ENCODE data around the gene SOCS4. TPM values are rescaled to one million over a fixed set of nuclear protein-coding genes. Genes with fewer than 3 reads are reported as not detected.
"Not testable (repeated sequence)": the region's sequence is repeated elsewhere in the genome, so short reads cannot be mapped to it uniquely, and the experiment has no call there.

Gene SOCS4
- total and polyA plus RNA-seq, 4 experiments from 2014 or later, result 3.3 to 24.5 (median 11.5) TPM

DNA sequence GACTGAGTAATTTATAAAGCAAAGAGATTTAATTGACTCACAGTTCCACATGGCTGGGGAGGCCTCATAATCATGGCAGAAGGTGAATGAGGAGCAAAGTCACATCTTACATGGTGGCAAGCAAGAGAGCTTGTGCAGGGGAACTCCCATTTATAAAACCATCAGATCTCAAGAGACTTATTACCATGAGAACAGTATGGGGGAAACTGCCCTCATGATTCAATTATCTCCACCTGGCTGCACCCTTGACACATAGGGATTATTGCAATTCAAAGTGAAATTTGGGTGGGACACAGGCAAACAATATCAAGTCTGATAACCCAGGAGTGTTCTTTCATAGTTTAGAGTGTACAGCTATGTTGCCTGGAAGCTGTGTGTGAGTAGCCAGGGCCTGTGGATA lies 11.0 kb downstream of the SOCS4 start:
- CTCF ChIA-PET (ENCODE audit: partially characterized antibody), result interaction anchor here (2.1 kb wide), 1 partner anchor 13 kb away, joined by 10 read pairs; the partner anchor contains the start of gene MAPK1IP1L
- H3K9me3 ChIP-seq (ENCODE audit: control insufficient read depth in 1 of 2, low read length in 2 of 2); H3K27ac ChIP-seq (ENCODE audit: low read depth, low read length); DNase-seq; H3K9me3 Mint-ChIP-seq; H3K4me1 Mint-ChIP-seq; H3K4me3 ChIP-seq (ENCODE audit: low read length in 2 of 2); H3K27me3 Mint-ChIP-seq; intact Hi-C loops (cut with micrococcal nuclease); H3K36me3 ChIP-seq (ENCODE audit: insufficient read depth, low read length); H3K4me3 Mint-ChIP-seq; H3K4me1 ChIP-seq (ENCODE audit: insufficient read depth, low read length); H3K27me3 ChIP-seq (ENCODE audit: insufficient read depth, low read length): not testable (repeated sequence)
- POLR2A ChIA-PET (ENCODE audit: partially characterized antibody), result interaction anchor here (2.6 kb wide), 1 partner anchor 13 kb away, joined by 9 read pairs; the partner anchor contains the start of gene MAPK1IP1L
- H3K27ac Mint-ChIP-seq, result peak overlapping the region in 2 of 7 donors; percentile 4 to 46
- peaks cover 31 to 43% of the 10 kb centered on the region in 2 donors for H3K36me3 Mint-ChIP-seq

GRCh38 chr14:55038708-55039107 lies 11.7 kb downstream of the SOCS4 start:
- intact Hi-C loops (cut with micrococcal nuclease), result no loop called here
- no peak overlapping the region for H3K4me3 ChIP-seq (ENCODE audit: low read length in 2 of 2)
- H3K27ac Mint-ChIP-seq, result peak overlapping the region in 2 of 7 donors; percentile 28 to 62
- peaks cover 38 to 46% of the 10 kb centered on the region in 2 donors for H3K36me3 Mint-ChIP-seq
- H3K27me3 ChIP-seq (ENCODE audit: insufficient read depth, low read length), result no peaks in the 10 kb centered on the region
- H3K36me3 ChIP-seq (ENCODE audit: insufficient read depth, low read length), result peaks cover 7% of the 10 kb centered on the region
- no peaks in the 10 kb centered on the region for H3K9me3 ChIP-seq (ENCODE audit: control insufficient read depth in 1 of 2, low read length in 2 of 2)
- H3K4me1 Mint-ChIP-seq, result peaks cover 0 to 4% (median under 1%) of the 10 kb centered on the region in 4 donors
- H3K4me3 Mint-ChIP-seq, result no peak overlapping the region
- no peak overlapping the region for H3K27ac ChIP-seq (ENCODE audit: low read depth, low read length)
- no peak for DNase-seq
- POLR2A ChIA-PET (ENCODE audit: partially characterized antibody), result interaction anchor here (2.6 kb wide), 1 partner anchor 13 kb away, joined by 9 read pairs; the partner anchor contains the start of gene MAPK1IP1L
- peaks cover 0 to 3% (median 0%) of the 10 kb centered on the region in 8 donors for H3K9me3 Mint-ChIP-seq
- H3K4me1 ChIP-seq (ENCODE audit: insufficient read depth, low read length), result no peaks in the 10 kb centered on the region
- CTCF ChIA-PET (ENCODE audit: partially characterized antibody), result interaction anchor here (2.1 kb wide), 1 partner anchor 12 kb away, joined by 10 read pairs; the partner anchor contains the start of gene MAPK1IP1L
- no peaks in the 10 kb centered on the region for H3K27me3 Mint-ChIP-seq

GRCh38 chr14:55043528-55043927 lies 16.5 kb downstream of the SOCS4 start:
- no peak overlapping the region for H3K27ac Mint-ChIP-seq

GRCh38 chr14:55045087-55045486 lies 18.1 kb downstream of the SOCS4 start:
- ChIA-PET CTCF (ENCODE audit: partially characterized antibody) (interaction anchor here (0.7 to 1.3 kb wide), 3 partner anchors 18 to 116 kb away, joined by 3 to 4 read pairs (median 3); partner anchors contain the start of genes SOCS4 and WDHD1), POLR2A (ENCODE audit: partially characterized antibody) (interaction anchor here (0.6 to 1.8 kb wide), 4 partner anchors 8 to 254 kb away, joined by 3 to 5 read pairs (median 4); no protein-coding TSS in a partner anchor)
- no peaks in the 10 kb centered on the region for H3K9me3 ChIP-seq (ENCODE audit: control insufficient read depth in 1 of 2, low read length in 2 of 2)
- Mint-ChIP-seq H3K36me3 (peaks cover 15 to 19% of the 10 kb centered on the region in 2 donors), H3K4me1 (peaks cover 0 to 2% (median 0%) of the 10 kb centered on the region in 4 donors), H3K27me3 (no peaks in the 10 kb centered on the region), H3K4me3 (no peak overlapping the region), H3K27ac (no peak overlapping the region), H3K9me3 (no peaks in the 10 kb centered on the region)
- H3K27ac ChIP-seq (ENCODE audit: low read depth, low read length), result no peak overlapping the region
- no peak overlapping the region for H3K4me3 ChIP-seq (ENCODE audit: low read length in 2 of 2)
- intact Hi-C loops (cut with micrococcal nuclease), result no loop called here
- no peaks in the 10 kb centered on the region for H3K27me3 ChIP-seq (ENCODE audit: insufficient read depth, low read length)
- H3K4me1 ChIP-seq (ENCODE audit: insufficient read depth, low read length), result no peaks in the 10 kb centered on the region
- peaks cover 8% of the 10 kb centered on the region for H3K36me3 ChIP-seq (ENCODE audit: insufficient read depth, low read length)
- DNase-seq, result no peak

More at GRCh38 chr14:55043528-55043927, 16.5 kb downstream of the SOCS4 start:
- Mint-ChIP-seq H3K4me1 (peaks cover 0 to 3% (median under 1%) of the 10 kb centered on the region in 4 donors), H3K36me3 (peaks cover 23 to 29% of the 10 kb centered on the region in 2 donors), H3K27me3 (no peaks in the 10 kb centered on the region), H3K9me3 (no peaks in the 10 kb centered on the region), H3K4me3 (no peak overlapping the region)
- DNase-seq, result no peak
- no peaks in the 10 kb centered on the region for H3K27me3 ChIP-seq (ENCODE audit: insufficient read depth, low read length)
- no peak overlapping the region for H3K4me3 ChIP-seq (ENCODE audit: low read length in 2 of 2)
- H3K36me3 ChIP-seq (ENCODE audit: insufficient read depth, low read length), result peaks cover 8% of the 10 kb centered on the region
- intact Hi-C loops (cut with micrococcal nuclease), result no loop called here
- no peak overlapping the region for H3K27ac ChIP-seq (ENCODE audit: low read depth, low read length)
- POLR2A ChIA-PET (ENCODE audit: partially characterized antibody), result interaction anchor here (1.8 kb wide), 1 partner anchor 9 kb away, joined by 4 read pairs; no protein-coding TSS in a partner anchor
- CTCF ChIA-PET (ENCODE audit: partially characterized antibody), result interaction anchor here (3.0 kb wide), 1 partner anchor 8 kb away, joined by 26 read pairs; the partner anchor contains the start of gene MAPK1IP1L
- no peaks in the 10 kb centered on the region for H3K4me1 ChIP-seq (ENCODE audit: insufficient read depth, low read length)
- H3K9me3 ChIP-seq (ENCODE audit: control insufficient read depth in 1 of 2, low read length in 2 of 2), result no peaks in the 10 kb centered on the region

GRCh38 chr14:55047301-55048053 lies 20.4 kb downstream of the SOCS4 start:
- no peak for DNase-seq
- no peak overlapping the region for H3K27ac ChIP-seq (ENCODE audit: low read depth, low read length)
- Mint-ChIP-seq H3K4me3 (no peak overlapping the region), H3K9me3 (no peaks in the 10 kb centered on the region), H3K27ac (no peak overlapping the region), H3K4me1 (peaks cover 5 to 17% (median 10%) of the 10 kb centered on the region in 4 donors), H3K36me3 (peaks cover 15 to 19% of the 10 kb centered on the region in 2 donors), H3K27me3 (no peaks in the 10 kb centered on the region)
- intact Hi-C loops (cut with micrococcal nuclease), result no loop called here
- H3K4me3 ChIP-seq (ENCODE audit: low read length in 2 of 2), result no peak overlapping the region
- H3K4me1 ChIP-seq (ENCODE audit: insufficient read depth, low read length), result peaks cover 10% of the 10 kb centered on the region
- H3K36me3 ChIP-seq (ENCODE audit: insufficient read depth, low read length), result peaks cover 8% of the 10 kb centered on the region
- POLR2A ChIA-PET (ENCODE audit: partially characterized antibody), result interaction anchor here (0.6 kb wide), 1 partner anchor 15 kb away, joined by 4 read pairs; no protein-coding TSS in a partner anchor
- H3K9me3 ChIP-seq (ENCODE audit: control insufficient read depth in 1 of 2, low read length in 2 of 2), result no peaks in the 10 kb centered on the region
- H3K27me3 ChIP-seq (ENCODE audit: insufficient read depth, low read length), result no peaks in the 10 kb centered on the region
- CTCF ChIA-PET (ENCODE audit: partially characterized antibody), result interaction anchor here (1.1 kb wide), 1 partner anchor 29 kb away, joined by 3 read pairs; no protein-coding TSS in a partner anchor

GRCh38 chr14:55048900-55049436 lies 21.9 kb downstream of the SOCS4 start:
- H3K4me1 Mint-ChIP-seq, result peaks cover 17 to 31% (median 24%) of the 10 kb centered on the region in 4 donors
- H3K4me3 Mint-ChIP-seq, result no peak overlapping the region
- Histone ChIP-seq H3K9me3 (ENCODE audit: control insufficient read depth in 1 of 2, low read length in 2 of 2) (no peaks in the 10 kb centered on the region), H3K4me3 (ENCODE audit: low read length in 2 of 2) (no peak overlapping the region), H3K27ac (ENCODE audit: low read depth, low read length) (no peak overlapping the region), H3K27me3 (ENCODE audit: insufficient read depth, low read length) (no peaks in the 10 kb centered on the region), H3K4me1 (ENCODE audit: insufficient read depth, low read length) (peaks cover 24% of the 10 kb centered on the region), H3K36me3 (ENCODE audit: insufficient read depth, low read length) (no peaks in the 10 kb centered on the region)
- no peaks in the 10 kb centered on the region for H3K9me3 Mint-ChIP-seq
- CTCF ChIA-PET (ENCODE audit: partially characterized antibody), result no interaction called here
- H3K27me3 Mint-ChIP-seq, result no peaks in the 10 kb centered on the region
- intact Hi-C loops (cut with micrococcal nuclease), result no loop called here
- H3K27ac Mint-ChIP-seq, result peak overlapping the region in 1 of 7 donors; percentile 29
- no peak for DNase-seq
- POLR2A ChIA-PET (ENCODE audit: partially characterized antibody), result no interaction called here
- H3K36me3 Mint-ChIP-seq, result peaks cover 7 to 18% of the 10 kb centered on the region in 2 donors

GRCh38 chr14:55051165-55051422 lies 24.1 kb downstream of the SOCS4 start:
- no peaks in the 10 kb centered on the region for H3K27me3 ChIP-seq (ENCODE audit: insufficient read depth, low read length)
- POLR2A ChIA-PET (ENCODE audit: partially characterized antibody), result interaction anchor here (0.6 to 3.4 kb wide), 22 partner anchors 9 to 1529 kb away, joined by 3 to 62 read pairs (median 6); partner anchors contain the start of genes DLGAP5, GCH1, PELI2 and SOCS4

More at GRCh38 chr14:55051165-55051422, 24.1 kb downstream of the SOCS4 start:
- CTCF ChIA-PET (ENCODE audit: partially characterized antibody), result interaction anchor here (0.7 to 3.6 kb wide), 31 partner anchors 9 to 383 kb away, joined by 3 to 30 read pairs (median 6); partner anchors contain the start of genes DLGAP5, GCH1, SOCS4 and WDHD1
- intact Hi-C loops (cut with micrococcal nuclease), result loop anchor here (1.0 to 5.0 kb wide), 7 partner anchors 22 to 531 kb away; partner anchors contain the start of genes FBXO34, GCH1, KTN1 and SOCS4
- no peak for DNase-seq
- Mint-ChIP-seq H3K4me3 (peak overlapping the region; percentile 87 to 95 (median 92)), H3K4me1 (peaks cover 26 to 49% (median 36%) of the 10 kb centered on the region in 4 donors), H3K36me3 (peaks cover 12 to 25% of the 10 kb centered on the region in 2 donors), H3K27me3 (no peaks in the 10 kb centered on the region), H3K9me3 (no peaks in the 10 kb centered on the region), H3K27ac (peak overlapping the region; percentile 95 to 98 (median 96))
- Histone ChIP-seq H3K4me1 (ENCODE audit: insufficient read depth, low read length) (peaks cover 44% of the 10 kb centered on the region), H3K4me3 (ENCODE audit: low read length in 2 of 2) (peak overlapping the region; percentile 38 to 98), H3K36me3 (ENCODE audit: insufficient read depth, low read length) (no peaks in the 10 kb centered on the region), H3K9me3 (ENCODE audit: control insufficient read depth in 1 of 2, low read length in 2 of 2) (no peaks in the 10 kb centered on the region), H3K27ac (ENCODE audit: low read depth, low read length) (peak overlapping the region; percentile 100)
